ENCODE measurements around the gene DCANP1. TPM values are rescaled to one million over a fixed set of nuclear protein-coding genes. Genes with fewer than 3 reads are reported as not detected.

DCANP1 gene
- polyA plus RNA-seq, 1 donor (not counting 4 experiments of a cell fraction or from before 2014, with no cell fraction given) = not detected

- no peak overlapping the region for H3K4me3 ChIP-seq (ENCODE audit: control insufficient read depth in 2 of 3, extremely low read depth in 1 of 3, insufficient read depth in 2 of 3, low read depth in 1 of 3, low read length in 3 of 3)
- no peak overlapping the region for H3K9ac ChIP-seq (ENCODE audit: control insufficient read depth, extremely low read depth, insufficient read depth, low read length)
- DNase-seq (ENCODE audit: low read depth, low spot score) (no peak), FAIRE-seq (no peak)
- H4K20me1 ChIP-seq (ENCODE audit: control insufficient read depth, extremely low read depth, insufficient read depth, low read length) = no peaks in the 10 kb centered on the region
- H3K36me3 ChIP-seq (ENCODE audit: control insufficient read depth in 2 of 2, extremely low read depth in 1 of 2, insufficient read depth in 2 of 2, low read length in 2 of 2) = no peaks in the 10 kb centered on the region
- TF ChIP-seq CTCF (optimal IDR thresholded peaks at IDR 0.05 in 1 of 3, IDR thresholded peaks at IDR 0.05 in 1 of 3, conservative IDR thresholded peaks at IDR 0.05 in 1 of 3; ENCODE audit: extremely low read depth in 1 of 3, insufficient read depth in 2 of 3, low read length in 3 of 3) (no peak), EZH2 (IDR thresholded peaks at IDR 0.05; ENCODE audit: low read length) (no peak)
- no peaks in the 10 kb centered on the region for H3K79me2 ChIP-seq (ENCODE audit: control insufficient read depth, insufficient read depth, low read length)
- H3K4me1 ChIP-seq (ENCODE audit: control insufficient read depth, extremely low read depth, insufficient read depth, low read length) = no peaks in the 10 kb centered on the region
- H2AFZ ChIP-seq (ENCODE audit: control insufficient read depth, low read length) = no peak overlapping the region
- no peak overlapping the region for H3K27ac ChIP-seq (ENCODE audit: control insufficient read depth, insufficient read depth, low read length)
- H3K9me1 ChIP-seq (ENCODE audit: control insufficient read depth, extremely low read depth, insufficient read depth, low read length) = no peaks in the 10 kb centered on the region
- H3K9me3 ChIP-seq (ENCODE audit: control insufficient read depth, low read depth, low read length) = no peaks in the 10 kb centered on the region
- no peak overlapping the region for H3K4me2 ChIP-seq (ENCODE audit: control insufficient read depth, extremely low read depth, insufficient read depth, low read depth, low read length)
- H3K27me3 ChIP-seq (ENCODE audit: control insufficient read depth, extremely low read depth, insufficient read depth, low read length) = peaks cover 23% of the 10 kb centered on the region
- dilution Hi-C loops (cut with MboI; ENCODE audit: extremely low pct_ligation_motif_present, low sequenced_read_pairs) = no loop called here
Measured at GRCh38 chr5:135445306-135445985, 1.7 kb downstream of the DCANP1 start.

GRCh38 chr5:135444881-135445280, 2.3 kb downstream of the DCANP1 start:
- Histone ChIP-seq H3K4me1 (ENCODE audit: control insufficient read depth, extremely low read depth, insufficient read depth, low read length) (no peaks in the 10 kb centered on the region), H3K9me3 (ENCODE audit: control insufficient read depth, low read depth, low read length) (no peaks in the 10 kb centered on the region), H3K36me3 (ENCODE audit: control insufficient read depth in 2 of 2, extremely low read depth in 1 of 2, insufficient read depth in 2 of 2, low read length in 2 of 2) (no peaks in the 10 kb centered on the region), H3K79me2 (ENCODE audit: control insufficient read depth, insufficient read depth, low read length) (no peaks in the 10 kb centered on the region), H3K9ac (ENCODE audit: control insufficient read depth, extremely low read depth, insufficient read depth, low read length) (no peak overlapping the region), H3K9me1 (ENCODE audit: control insufficient read depth, extremely low read depth, insufficient read depth, low read length) (no peaks in the 10 kb centered on the region), H3K27ac (ENCODE audit: control insufficient read depth, insufficient read depth, low read length) (no peak overlapping the region), H3K4me3 (ENCODE audit: control insufficient read depth in 2 of 3, extremely low read depth in 1 of 3, insufficient read depth in 2 of 3, low read depth in 1 of 3, low read length in 3 of 3) (no peak overlapping the region), H2AFZ (ENCODE audit: control insufficient read depth, low read length) (no peak overlapping the region), H4K20me1 (ENCODE audit: control insufficient read depth, extremely low read depth, insufficient read depth, low read length) (no peaks in the 10 kb centered on the region), H3K4me2 (ENCODE audit: control insufficient read depth, extremely low read depth, insufficient read depth, low read depth, low read length) (no peak overlapping the region), H3K27me3 (ENCODE audit: control insufficient read depth, extremely low read depth, insufficient read depth, low read length) (peaks cover 17% of the 10 kb centered on the region)
- FAIRE-seq (no peak), DNase-seq (ENCODE audit: low read depth, low spot score) (no peak)
- dilution Hi-C loops (cut with MboI; ENCODE audit: extremely low pct_ligation_motif_present, low sequenced_read_pairs) = no loop called here
- TF ChIP-seq CTCF (optimal IDR thresholded peaks at IDR 0.05 in 1 of 3, IDR thresholded peaks at IDR 0.05 in 1 of 3, conservative IDR thresholded peaks at IDR 0.05 in 1 of 3; ENCODE audit: extremely low read depth in 1 of 3, insufficient read depth in 2 of 3, low read length in 3 of 3) (no peak), EZH2 (IDR thresholded peaks at IDR 0.05; ENCODE audit: low read length) (no peak)

All from keratinocyte (primary cell).